GM18526 (cell line): ENCODE measurements around the gene NTN1.

ENCODE experiments used
- POLR2A ChIP-seq: IDR thresholded peaks from 3 replicates; pipeline ENCODE4 v1.6.1; 2011; ENCODE audit not compliant: insufficient read length; ENCODE audit errors: extremely low read depth

Gene NTN1

DNA sequence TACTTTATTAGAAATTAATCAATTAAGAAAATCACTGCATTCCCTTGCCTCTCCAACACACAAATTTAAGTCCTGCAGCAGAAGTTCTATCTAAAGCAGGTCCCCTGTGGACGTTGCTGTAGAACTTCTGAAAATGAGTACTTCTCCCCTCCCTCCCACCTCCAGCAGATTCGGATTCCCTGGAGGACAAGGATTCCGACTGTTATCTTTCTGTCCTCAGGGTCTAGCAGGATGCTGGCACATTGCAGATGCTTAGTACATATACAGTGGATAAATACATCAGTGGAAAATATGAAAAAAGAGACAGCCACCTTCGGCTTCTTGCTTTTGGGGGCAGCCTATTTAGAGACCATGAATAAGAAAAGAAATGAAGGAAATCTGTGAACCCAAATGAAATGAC is 32.1 kb downstream of the NTN1 start:
- no peak for TF ChIP-seq POLR2A

DNA sequence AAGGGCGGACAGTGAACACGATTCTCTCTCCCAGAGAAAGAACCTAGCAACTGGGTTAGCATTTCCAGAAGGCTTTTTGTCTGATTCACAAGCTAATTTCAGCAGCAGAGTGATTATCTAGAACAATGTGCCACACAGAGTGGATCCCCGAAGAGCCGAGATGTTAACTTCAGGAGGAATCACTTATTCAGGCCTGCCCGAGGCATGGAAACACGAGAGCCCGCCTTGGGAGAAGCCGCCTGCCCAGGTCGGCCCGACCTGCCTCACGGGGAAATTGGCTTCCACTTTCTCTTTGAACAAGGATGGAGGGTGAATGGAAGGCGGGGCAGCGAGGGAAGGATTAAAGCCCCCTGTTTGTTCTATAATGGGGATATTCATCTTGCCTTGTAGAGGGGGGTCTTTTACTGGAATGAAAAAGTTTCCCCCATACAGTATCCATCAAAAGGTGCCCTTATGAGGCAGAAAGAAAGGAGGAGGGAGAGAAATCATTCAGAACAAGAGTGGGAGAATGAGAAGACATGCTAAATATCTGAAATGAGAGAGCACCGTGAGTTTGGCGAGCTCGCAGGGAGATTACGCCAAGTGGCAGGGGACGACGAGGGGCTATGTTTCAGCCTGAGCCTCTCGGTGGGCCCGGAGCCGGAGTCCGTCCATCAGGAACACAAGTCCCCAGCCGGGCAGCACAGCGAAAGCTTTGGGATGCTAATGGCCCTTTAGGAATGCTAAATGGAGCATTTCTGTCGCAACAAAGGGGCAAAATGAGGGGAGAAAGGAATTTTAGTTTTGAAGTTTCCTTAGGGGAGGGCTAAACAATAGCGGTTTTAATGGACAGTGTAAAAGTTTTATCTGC is 33.0 kb downstream of the NTN1 start:
- no peak for TF ChIP-seq POLR2A

DNA sequence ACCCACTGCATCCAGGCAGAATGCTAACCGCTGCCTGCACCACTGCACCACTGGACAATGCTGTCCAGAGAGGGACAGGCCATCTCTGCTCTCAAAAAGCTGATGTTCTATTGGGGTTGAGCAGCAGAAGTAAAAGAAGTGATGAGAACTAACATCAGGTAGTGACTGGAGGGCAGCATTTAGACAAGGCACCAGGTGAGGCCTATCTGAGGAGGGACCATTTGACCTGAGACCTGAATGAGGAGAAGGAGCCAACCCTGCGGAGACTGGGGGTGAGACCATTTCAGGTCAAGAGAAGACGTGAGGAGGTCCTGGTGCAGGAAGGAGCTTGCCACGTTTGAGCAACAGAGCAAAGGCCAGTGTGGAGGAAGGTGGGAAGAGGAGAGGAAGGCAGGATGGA is 34.0 kb downstream of the NTN1 start:
- TF ChIP-seq POLR2A, result no peak

DNA sequence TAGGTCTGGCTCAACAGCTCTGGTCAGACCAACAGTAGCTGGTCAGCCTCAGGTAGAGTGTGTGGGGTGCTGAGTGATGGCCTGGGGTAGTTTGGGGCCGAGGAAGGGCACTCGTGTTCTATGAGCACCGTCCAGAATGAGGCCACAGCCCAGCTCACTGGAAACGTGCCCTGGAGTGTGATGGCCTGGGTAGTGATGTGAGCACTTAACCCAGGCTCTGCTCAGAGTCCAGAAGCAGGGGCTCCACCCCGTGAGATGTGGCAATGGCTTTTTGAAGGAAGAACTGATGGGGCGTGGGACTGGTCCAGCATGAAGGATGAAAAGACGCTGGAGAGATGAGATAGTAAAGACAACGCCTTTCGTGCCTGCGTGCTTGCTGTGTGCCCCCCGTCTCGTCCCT is 35.3 kb downstream of the NTN1 start:
- TF ChIP-seq POLR2A, result no peak

DNA sequence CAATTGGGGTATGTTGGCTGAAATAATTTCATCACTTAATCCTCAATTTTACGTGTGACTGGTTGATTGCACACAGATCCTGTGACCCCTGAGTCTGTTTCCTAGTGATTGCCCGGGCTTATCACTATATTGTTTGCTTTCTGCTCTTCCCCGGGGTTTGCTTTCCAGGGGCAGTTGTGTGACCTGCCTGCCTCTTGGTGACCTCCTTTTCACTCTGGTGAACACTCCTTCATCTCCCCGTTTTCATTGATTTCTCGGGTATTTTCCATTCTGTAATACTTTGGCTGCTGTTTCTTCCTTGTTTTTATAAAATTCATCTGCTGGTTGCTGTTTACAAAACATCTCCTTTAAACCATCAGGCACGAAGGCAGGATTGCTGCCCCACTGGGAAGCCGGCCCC is 36.0 kb downstream of the NTN1 start:
- no peak for TF ChIP-seq POLR2A

DNA sequence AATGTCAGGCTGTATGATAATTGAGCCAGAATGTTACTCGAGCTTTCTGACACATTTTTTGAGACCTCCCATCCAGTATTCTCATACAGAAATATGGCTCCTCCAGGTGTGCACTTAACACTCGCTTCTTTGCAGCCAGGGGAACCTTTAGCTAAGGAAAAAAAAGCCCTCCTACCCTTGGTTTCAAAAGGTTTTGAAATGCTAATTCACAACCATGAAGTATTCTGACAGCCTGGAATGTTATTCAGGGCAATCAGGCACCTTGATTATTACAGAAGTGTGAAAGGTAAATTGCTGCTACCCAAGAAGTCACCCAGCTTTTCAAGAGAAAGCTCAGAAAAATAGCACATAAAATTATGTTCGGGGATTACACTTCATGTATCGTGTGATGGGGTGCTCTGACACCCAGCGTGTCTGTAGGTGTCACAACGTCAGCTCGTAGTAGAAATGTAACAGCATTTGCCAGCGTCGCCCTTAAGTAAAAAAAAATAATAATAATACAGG is 41.1 kb downstream of the NTN1 start:
- no peak for TF ChIP-seq POLR2A

DNA sequence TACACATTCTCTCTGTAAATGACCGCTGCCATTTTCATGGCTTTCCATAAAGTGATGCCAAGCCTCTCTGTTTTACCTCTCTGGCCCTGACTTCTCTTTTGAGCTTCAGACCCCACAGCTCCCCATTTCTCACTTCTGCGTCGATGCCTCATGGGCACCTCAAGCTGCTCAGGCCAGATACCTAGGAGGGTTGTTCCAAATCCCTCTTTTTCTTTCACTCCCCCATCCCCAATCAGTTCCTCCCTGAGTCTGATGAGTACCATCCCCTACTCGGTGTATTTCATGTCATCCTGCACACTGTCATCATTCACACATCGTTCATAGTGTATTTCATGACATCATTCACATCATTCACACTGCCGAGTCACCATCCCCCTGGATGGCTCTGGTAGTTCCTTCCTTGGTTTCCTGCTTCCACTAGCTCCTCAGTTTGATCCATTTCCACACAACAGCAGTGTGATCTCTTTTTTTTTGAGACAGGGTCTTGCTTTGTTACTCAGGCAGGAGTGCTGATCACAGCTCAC is 43.1 kb downstream of the NTN1 start:
- TF ChIP-seq POLR2A, result no peak

DNA sequence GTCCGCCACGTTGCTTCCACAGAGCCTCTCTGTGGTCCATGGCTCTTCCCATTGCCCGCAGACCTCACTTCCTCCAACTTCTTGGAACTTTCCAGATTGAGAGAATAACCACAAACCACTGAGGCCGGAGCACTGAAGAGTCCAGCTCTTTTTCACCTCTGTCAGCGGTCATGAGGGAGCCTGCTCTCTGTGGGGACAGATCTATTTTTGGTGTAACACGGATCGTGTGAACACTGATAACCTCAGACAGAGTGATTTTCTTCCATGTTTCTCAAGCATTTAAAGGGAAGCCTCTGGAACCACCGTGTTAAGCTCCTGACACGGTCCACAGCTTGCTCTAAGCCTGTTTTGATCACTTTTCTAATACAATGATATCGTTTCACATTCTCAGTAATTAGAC is 49.7 kb downstream of the NTN1 start:
- TF ChIP-seq POLR2A, result no peak

DNA sequence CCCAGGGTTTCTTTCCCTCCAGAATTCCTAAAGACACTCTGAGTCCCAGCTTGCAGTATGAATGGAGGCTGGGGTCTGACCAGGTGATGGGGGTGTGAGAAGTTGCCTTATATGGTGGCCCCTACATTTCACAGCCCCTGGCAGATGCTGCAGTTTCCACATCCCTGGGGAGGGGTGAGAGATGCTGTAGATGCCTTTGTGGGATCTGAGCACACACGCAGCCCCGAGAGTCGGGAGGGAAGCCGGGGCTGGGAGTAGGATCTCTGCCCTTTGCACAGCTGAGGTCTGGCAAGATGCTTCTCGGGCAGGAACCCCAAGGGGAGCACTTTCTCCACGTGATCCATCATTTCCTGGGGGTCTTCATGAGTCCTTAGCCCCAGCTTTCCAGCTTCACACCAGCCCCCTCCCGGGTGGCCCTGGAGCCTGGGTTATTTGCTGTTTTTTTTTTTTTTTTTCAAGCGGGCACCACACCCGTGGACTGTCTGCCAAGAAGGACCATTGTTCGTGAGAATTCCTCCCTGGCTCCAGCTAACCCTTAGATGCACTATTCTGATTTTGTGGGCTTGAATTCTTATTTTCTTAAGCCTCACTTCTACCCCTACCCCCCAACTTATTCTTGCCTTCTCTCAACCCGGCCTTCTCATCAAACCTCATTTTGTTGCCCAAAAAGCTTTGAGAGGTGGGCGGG is 50.6 kb downstream of the NTN1 start:
- no peak for TF ChIP-seq POLR2A

DNA sequence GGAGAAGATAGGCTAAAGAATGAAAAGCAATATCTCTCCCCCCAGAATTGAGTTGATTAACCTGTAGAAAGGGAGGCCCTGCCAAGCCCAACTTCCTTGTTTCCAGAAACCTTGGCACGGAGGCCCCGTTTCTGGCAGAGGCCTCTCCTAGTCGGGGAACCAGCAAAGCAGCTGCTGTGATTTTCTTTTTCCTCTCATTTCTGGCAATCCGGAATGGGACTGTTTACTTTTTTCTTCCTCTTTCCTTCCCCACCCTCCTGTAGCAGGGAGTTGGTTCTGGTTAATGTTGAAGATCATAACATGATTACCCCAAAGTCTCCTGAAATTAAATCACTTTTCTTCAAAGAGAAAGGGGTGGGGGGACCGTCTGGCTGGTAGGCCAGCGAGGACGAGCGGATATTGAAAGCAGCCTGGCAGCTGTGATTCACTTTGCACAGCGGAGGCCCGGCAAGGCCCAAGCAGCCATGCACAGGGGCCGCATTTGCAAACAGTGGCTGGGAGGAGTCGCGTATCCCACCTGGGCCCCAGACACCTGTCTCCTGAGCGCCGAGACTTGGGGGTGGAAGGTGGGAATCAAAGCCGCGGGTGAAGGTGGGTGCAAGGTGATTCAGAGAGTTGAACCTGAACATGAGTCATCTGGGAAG is 51.5 kb downstream of the NTN1 start:
- no peak for TF ChIP-seq POLR2A

DNA sequence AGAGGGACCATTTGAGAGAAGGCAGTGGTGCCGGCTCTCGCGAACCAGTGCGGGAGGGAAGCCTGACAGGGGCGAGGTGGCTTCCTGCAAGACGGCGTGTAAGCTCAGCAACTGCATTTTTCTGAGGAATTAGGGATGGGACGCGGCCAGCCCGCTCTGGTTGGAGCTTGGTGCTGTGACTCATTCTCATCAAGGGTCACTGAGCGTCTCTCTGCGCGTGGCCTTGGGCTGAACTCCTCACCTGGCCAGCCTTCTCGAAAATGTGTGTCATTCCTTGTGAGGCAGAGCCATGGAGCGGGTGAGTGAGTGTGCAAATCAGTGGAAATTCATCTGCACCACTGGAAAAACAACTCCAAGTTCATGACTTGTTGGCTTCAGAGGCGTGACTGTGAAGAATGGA is 52.8 kb downstream of the NTN1 start:
- no peak for TF ChIP-seq POLR2A

DNA sequence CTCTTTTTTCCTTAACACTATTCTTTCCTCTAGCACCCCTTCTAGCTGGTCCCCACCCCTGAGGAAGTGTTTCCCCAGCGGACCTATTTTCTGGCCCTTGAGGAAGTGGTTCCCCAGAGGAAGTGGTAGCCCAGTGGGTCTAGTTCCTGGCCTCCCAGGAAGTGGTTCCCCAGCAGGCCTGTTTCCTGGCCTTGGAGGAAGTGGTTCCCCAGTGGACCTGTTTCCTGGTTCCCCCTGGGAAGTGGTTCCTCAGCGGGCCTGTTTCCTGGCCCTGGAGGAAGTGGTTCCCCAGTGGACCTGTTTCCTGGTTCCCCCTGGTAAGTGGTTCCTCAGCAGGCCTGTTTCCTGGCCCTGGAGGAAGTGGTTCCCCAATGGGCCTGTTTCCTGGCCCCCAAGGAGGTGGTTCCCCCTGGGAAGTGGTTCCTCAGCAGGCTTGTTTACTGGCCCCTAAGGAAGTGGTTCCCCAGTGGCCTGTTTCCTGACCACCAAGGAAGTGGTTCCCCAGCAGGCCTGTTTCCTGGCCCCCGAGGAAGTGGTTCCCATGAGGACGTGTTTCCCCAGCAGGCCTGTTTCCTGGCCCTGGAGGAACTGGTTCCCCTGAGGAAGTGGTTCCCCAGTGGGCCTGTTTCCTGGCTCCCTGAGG is 58.3 kb downstream of the NTN1 start:
- TF ChIP-seq POLR2A, result no peak

DNA sequence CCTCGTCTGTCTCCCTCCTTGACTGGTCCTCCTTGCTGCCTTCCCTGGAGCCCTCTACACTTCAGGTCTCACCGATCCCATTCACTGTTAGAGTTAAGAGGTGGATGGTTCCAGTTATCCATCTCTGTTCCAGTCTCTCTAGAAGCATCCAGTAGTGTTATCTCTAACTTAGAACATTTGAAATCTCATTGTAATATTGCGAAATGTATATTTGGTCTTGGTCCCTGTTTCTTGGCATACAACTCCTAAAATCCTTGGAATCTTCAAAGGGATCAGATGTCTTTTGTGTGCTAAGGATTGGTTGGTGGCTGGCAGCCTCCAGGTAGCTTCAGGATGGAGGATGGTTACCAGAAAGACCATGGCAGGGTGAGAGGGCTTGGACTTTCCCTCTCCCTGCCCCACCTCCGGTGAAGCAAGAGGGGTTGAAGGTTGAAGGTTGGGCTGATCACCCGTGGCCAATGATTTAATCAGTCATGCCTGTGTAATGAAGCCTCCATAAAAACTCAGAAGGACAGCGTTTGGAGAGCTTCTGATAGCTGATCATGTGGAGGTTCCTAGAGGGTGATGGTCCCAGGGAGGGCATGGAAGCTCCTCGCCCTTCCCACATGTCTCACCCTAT is 59.1 kb downstream of the NTN1 start:
- TF ChIP-seq POLR2A, result no peak

DNA sequence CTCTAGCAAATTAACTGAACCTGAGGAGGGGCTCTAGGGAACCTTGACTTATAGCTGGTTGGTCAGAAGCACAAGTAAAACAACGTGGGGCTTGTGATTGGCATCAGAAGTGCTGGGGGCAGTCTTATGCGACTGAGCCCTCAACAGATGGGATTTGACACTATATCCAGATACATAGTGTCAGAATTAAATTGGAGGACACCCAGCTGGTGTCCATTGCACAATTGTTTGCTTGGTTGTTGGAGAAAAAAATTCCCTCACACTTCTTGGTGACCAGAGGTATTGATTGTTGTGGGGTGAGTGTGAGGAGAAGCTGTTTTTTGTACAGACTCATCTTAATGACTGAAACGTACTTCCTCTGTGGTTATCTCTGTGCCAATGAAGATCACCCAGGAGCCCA is 59.7 kb downstream of the NTN1 start:
- no peak for TF ChIP-seq POLR2A

DNA sequence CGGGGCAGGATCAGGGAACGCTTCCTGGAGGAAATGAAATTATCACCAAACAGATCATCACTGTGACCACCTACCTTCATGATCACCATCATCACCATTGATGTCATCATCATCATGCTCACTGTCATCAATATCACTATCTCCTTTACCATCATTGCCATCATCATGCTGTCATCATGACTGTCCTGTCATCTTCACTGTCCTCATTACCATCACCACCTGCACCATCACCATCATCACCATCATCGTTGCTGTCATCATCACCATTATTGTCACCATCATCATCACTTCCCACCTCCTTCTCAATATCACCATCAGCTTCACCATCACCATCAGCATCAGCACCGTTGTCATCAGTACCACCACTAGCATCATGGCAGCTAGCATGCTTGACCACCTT is 65.3 kb downstream of the NTN1 start:
- TF ChIP-seq POLR2A, result no peak

DNA sequence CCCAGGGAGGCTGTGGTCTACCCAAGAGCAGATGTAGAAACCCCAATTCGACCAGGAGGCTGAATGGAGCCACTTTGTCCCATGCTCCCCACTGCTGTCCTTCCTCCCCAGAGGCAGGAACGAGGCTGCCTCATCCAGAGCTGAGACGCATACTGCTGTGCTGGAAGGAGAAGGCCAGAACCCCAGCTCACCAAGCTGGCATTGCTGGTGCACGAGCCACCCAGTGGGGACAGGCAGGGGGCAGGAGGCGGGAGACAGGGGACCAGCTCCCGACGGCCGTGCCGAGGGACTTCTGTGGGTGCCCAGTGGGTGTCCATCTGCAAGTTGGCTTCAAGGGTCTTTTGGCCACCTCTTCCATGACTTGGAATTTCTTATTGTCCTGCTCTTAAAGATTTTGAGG is 66.6 kb downstream of the NTN1 start:
- TF ChIP-seq POLR2A, result no peak
